GM18909 (cell line): ENCODE data around the gene ZNF274.
"Not testable (repeated sequence)": the region's sequence is repeated elsewhere in the genome, so short reads cannot be mapped to it uniquely, and the experiment has no call there.

Experiments
- ATAC-seq: cut with Tn5 transposase; IDR thresholded peaks from one replicate; pipeline ENCODE4 v1.9.1; 2021; ENCODE audit warnings: mild to moderate bottlenecking; ENCODE audit not compliant: unreplicated experiment, poor library complexity

Gene ZNF274

DNA sequence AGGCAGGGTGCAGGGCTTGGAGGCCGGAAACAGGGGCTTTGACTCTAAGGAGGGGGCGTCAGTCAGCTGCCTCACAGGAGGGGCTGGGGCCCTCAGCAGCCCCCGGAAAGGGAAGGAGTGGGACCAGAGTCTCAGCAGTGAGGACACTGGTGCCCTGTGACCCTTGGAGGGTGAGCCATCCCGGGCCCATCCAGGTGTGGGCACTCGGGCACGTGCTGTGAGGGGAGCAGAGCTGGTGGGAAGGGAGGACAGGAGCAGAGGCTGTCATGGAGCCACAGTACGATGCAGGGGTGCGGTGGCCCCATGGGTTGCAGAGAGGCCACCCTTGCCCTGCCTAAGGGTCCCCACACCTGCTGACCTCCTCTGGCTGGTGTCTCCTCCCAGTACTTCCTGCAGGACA lies 26.7 kb downstream of the ZNF274 start:
- no peak for ATAC-seq

DNA sequence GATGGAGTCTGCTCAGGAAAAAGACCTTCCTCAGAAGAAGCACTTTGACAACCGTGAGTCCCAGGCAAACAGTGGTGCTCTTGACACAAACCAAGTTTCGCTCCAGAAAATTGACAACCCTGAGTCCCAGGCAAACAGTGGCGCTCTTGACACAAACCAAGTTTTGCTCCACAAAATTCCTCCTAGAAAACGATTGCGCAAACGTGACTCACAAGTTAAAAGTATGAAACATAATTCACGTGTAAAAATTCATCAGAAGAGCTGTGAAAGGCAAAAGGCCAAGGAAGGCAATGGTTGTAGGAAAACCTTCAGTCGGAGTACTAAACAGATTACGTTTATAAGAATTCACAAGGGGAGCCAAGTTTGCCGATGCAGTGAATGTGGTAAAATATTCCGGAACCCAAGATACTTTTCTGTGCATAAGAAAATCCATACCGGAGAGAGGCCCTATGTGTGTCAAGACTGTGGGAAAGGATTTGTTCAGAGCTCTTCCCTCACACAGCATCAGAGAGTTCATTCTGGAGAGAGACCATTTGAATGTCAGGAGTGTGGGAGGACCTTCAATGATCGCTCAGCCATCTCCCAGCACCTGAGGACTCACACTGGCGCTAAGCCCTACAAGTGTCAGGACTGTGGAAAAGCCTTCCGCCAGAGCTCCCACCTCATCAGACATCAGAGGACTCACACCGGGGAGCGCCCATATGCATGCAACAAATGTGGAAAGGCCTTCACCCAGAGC lies 29.6 kb downstream of the ZNF274 start:
- ATAC-seq: no peak

DNA sequence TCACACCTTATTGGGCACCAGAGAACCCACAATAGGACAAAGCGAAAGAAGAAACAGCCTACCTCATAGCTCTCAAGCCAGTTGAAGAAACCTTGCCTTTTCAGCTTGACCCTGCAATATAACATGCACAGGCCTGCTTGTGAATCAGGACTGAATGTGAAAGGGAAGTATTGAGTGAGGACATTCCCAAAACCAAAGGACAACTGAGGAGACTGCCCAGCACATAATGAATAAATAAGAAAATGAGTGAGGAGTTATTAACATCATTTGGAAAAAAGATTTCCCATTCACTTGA lies 30.2 kb downstream of the ZNF274 start:
- ATAC-seq: no peak

DNA sequence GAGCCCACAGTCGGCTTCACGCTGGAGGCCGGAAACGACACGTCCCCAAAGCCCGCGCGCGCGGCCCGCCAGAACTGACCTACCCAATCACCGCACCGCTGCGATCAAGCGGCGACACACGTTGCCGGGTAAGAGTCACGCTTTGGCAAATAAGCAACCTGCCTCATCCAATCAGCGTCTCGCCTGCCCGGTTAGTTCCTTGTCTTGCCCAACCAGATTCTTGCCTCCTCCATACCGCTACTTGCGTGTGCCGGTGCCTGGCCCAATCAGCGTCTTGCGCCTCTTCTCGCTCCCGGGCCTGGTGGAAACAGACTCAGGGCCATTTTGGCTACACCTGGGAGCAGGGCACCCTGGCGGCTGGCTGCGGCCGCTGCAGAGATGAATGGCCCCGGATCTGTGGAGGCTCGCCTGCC lies 34.2 kb downstream of the ZNF274 start:
- ATAC-seq: no peak

DNA sequence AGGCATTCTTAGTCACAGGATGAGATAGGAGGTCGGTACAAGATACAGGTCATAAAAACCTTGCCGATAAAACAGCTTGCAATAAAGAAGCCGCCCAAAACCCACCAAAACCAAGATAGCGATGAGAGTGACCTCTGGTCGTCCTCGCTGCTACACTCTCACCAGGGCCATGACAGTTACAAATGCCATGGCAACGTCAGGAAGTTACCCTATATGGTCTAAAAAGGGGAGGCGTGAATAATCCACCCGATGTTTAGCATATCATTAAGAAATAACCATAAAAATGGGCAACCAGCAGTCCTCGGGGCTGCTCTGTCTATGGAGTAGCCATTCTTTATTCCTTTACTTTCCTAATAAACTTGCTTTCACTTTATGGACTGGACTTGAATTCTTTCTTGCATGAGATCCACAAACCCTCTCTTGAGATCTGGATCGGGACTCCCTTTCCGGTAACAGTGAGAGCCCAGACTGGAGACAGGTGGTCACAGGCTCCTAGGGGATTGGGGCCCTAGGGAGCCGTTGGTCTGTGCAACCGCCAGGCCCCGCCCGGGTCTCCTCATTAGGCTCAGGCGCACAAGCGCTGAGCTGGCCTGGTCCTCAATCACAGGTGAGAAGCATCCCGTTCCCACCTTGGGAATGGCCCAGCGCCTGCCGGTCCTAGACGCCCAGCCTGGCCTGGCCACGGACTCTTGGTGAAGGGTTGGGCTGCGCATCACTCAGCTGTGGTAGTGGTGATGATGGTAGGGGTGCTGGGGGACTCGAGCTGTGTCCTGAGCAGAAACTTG lies 34.9 kb downstream of the ZNF274 start:
- ATAC-seq: no peak

DNA sequence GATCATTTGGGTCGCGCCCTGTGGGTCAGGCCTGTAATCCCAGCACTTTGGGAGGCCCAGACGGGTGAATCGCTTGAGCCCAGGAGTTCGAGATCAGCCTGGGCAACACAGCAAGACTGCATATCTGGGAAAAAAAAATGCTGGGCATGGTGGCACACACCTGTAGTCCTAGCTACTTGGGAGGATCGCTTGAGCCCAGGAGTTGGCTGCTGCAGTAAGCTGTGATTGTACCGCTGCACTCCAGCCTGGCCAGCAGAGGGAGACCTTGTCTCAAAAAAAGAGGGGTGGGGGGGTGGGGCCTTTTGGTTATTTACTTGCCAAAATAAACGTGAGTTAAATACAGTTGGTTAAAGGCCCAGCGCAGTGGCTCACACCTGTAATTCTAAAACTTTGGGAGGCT lies 36.0 kb downstream of the ZNF274 start:
- no peak for ATAC-seq

- ATAC-seq: no peak
Measured at GRCh38 chr19:58227964-58228584, 45.2 kb downstream of the ZNF274 start.

DNA sequence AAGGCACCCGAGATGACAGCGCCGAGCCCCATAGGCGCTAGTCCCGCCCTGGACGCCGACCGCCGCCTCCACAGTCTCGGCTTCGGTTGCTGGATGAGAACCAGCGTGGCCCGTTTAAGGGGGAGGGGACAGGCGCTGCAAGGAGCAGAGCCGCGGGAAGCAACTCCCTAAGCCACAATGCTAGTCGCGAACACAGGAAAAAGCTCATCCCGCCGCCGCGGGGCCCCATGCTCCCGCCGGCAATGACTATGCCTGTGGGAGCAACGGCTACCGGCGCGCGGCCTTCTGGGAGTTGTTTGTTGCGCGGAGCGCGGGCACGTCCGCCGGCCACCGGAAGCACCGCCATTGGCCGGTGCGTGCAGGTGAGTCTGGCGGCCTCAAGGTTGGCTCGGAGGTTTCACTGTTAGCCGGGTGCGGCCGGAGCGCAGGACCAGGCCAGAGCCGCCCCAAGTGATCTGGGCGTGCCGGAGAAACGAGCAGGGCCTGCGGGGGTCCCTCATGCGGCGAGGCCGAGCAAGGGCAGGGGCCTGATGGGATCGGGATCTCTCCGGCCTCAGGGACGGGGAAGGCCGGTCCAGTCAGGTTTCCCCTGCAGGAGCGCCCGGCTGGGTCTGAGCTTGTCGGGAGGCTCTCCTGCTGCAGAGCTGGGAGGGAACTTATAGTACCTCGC lies 45.9 kb downstream of the ZNF274 start, which contains the start of gene ZNF544:
TSS of gene ZNF544 (plus strand) at position 330 of the 670 bp plus-strand sequence. CDS start 15,110 bp downstream, outside the sequence.
- peak; percentile 95 for ATAC-seq

- ATAC-seq: no peak
Measured at GRCh38 chr19:58229255-58229639, 46.4 kb downstream of the ZNF274 start.

DNA sequence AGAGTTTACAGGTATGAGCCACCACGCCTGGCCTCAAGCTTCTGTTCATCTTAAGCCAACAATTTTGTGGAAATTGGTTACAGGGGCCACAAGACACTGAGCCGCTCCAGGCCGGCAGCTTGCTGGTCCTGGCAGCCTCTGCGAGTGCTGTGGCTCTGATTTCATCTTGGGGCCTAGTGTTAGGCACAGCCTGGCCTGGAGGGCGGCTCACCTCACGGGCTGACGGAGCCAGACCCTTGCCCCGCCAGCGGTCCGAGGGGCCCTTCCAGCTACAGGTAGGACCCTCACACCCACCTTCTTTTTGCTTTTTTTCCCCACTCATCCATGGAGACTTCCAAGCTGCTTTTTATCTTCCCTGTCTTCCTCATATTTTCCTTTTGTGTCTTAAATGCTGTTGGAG lies 54.5 kb downstream of the ZNF274 start:
- no peak for ATAC-seq

- no peak for ATAC-seq
Measured at GRCh38 chr19:58243351-58243750, 60.5 kb downstream of the ZNF274 start.

GRCh38 chr19:58248886-58249285 lies 66.0 kb downstream of the ZNF274 start:
- ATAC-seq: no peak

GRCh38 chr19:58252102-58252685 lies 69.3 kb downstream of the ZNF274 start:
- ATAC-seq: no peak

DNA sequence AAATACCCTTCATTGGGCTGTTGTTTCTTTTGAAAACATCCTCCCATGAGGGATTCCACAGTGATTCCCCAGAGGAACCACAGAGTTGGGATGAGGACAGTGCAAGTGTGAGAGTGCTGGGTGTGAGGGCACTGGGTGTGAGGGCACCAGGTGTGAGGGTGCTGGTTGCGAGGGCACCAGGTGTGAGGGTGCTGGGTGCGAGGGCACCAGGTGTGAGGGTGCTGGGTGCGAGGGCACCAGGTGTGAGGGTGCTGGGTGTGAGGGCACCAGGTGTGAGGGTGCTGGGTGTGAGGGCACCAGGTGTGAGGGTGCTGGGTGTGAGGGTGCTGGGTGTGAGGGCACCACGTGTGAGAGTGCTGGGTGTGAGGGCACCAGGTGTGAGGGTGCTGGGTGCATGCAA lies 75.4 kb downstream of the ZNF274 start:
- not testable (repeated sequence) for ATAC-seq

DNA sequence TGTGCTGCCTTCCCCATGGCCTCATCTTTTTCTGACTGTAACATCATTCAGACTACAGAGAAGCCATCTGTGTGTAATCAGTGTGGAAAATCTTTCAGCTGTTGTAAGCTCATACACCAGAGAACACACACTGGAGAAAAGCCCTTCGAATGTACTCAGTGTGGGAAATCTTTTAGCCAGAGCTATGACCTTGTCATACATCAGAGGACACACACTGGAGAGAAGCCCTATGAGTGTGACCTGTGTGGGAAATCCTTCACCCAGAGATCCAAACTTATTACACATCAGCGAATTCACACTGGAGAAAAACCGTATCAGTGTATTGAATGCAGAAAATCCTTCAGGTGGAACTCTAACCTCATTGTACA lies 78.7 kb downstream of the ZNF274 start:
- ATAC-seq: no peak

DNA sequence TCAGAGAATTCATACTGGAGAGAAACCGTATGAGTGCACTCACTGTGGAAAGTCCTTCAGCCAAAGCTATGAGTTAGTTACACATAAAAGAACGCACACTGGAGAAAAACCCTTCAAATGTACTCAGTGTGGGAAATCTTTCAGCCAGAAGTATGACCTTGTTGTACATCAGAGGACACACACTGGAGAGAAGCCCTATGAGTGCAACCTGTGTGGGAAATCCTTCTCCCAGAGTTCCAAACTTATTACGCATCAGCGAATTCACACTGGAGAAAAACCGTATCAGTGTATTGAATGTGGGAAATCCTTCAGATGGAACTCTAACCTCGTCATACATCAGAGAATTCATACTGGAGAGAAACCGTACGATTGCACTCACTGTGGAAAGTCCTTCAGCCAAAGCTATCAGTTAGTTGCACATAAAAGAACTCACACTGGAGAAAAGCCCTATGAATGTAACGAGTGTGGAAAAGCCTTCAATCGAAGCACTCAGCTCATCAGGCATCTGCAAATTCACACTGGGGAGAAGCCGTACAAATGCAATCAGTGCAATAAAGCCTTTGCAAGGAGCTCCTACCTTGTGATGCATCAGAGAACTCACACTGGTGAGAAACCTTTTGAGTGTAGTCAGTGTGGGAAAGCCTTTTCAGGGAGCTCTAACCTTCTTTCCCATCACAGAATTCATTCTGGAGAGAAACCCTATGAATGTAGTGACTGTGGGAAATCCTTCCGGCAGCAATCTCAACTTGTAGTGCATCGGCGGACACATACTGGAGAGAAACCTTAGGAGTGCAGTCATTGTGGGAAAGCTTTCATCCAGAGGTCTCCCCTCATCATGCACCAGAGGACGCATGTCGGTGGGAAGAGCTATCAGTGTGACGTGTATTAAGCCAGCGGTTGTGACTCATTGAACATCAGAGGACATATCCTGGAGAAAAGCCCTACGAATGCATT lies 79.4 kb downstream of the ZNF274 start:
- no peak for ATAC-seq

GRCh38 chr19:58262922-58263296 lies 80.0 kb downstream of the ZNF274 start:
- ATAC-seq: no peak
